Measurements from ENCODE around the gene SHROOM1. TPM values are rescaled to one million over a fixed set of nuclear protein-coding genes. Genes with fewer than 3 reads are reported as not detected.

Gene SHROOM1
- total and polyA plus RNA-seq, 9 of the 15 experiments (the other 6 are each of a cell fraction or from before 2014, with no cell fraction given) = 0.44 to 26.5 (median 11.9) TPM

DNA sequence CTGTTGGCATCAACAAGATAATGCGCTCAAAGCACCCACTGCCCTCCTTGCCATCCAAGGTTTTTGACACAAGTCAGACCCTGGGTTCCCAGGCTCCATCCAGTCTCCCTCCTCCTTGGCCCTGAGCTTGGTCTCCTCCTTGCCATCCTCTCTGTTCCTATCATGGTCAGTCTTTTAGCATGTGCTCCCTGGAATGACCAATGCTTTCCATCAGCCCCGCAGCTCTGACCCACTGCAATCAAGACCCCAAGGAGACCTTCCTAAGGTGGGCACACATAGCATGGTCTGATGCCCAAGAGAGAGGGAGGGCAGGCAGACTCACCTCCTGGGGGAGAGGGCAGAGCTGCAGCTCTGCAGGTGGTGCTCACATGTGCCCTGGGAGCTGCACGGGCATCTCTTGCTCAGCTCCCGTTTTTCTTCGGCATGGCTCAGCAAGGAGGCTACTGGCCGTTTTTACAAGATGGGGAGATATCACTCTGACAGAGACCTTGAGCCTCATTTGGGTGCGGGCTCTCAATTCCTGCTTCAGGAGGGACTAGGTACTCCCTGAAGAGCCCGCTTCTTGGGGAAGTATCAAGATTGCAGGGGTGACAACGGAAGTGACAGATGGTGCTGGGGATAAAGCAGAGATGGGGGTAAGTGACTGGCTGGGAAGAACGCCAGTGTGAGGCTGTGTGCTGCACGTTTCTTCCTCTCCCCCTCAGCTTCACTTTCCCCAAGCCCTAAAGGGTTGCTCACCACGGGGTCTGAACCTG, 56.7 kb downstream of the SHROOM1 start (continued):
- TF ChIP-seq, protein P1, sequence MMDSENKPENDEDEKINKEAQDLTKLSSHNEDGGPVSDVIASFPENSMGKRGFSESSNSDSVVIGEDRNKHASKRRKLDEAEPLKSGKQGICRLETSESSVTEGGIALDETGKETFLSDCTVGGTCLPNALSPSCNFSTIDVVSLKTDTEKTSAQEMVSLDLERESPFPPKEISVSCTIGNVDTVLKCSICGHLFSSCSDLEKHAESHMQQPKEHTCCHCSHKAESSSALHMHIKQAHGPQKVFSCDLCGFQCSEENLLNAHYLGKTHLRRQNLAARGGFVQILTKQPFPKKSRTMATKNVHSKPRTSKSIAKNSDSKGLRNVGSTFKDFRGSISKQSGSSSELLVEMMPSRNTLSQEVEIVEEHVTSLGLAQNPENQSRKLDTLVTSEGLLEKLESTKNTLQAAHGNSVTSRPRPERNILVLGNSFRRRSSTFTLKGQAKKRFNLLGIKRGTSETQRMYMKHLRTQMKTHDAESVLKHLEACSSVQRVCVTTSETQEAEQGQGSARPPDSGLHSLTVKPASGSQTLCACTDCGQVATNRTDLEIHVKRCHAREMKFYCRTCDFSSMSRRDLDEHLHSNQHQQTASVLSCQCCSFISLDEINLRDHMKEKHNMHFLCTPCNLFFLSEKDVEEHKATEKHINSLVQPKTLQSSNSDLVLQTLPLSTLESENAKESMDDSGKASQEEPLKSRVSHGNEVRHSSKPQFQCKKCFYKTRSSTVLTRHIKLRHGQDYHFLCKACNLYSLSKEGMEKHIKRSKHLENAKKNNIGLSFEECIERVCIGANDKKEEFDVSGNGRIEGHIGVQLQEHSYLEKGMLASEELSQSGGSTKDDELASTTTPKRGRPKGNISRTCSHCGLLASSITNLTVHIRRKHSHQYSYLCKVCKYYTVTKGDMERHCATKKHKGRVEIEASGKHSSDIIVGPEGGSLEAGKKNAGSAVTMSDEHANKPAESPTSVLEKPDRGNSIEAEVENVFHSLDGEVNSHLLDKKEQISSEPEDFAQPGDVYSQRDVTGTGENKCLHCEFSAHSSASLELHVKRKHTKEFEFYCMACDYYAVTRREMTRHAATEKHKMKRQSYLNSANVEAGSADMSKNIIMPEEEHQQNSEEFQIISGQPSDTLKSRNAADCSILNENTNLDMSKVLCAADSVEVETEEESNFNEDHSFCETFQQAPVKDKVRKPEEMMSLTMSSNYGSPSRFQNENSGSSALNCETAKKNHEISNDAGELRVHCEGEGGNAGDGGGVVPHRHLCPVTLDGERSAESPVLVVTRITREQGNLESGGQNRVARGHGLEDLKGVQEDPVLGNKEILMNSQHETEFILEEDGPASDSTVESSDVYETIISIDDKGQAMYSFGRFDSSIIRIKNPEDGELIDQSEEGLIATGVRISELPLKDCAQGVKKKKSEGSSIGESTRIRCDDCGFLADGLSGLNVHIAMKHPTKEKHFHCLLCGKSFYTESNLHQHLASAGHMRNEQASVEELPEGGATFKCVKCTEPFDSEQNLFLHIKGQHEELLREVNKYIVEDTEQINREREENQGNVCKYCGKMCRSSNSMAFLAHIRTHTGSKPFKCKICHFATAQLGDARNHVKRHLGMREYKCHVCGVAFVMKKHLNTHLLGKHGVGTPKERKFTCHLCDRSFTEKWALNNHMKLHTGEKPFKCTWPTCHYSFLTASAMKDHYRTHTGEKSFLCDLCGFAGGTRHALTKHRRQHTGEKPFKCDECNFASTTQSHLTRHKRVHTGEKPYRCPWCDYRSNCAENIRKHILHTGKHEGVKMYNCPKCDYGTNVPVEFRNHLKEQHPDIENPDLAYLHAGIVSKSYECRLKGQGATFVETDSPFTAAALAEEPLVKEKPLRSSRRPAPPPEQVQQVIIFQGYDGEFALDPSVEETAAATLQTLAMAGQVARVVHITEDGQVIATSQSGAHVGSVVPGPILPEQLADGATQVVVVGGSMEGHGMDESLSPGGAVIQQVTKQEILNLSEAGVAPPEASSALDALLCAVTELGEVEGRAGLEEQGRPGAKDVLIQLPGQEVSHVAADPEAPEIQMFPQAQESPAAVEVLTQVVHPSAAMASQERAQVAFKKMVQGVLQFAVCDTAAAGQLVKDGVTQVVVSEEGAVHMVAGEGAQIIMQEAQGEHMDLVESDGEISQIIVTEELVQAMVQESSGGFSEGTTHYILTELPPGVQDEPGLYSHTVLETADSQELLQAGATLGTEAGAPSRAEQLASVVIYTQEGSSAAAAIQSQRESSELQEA (IDR thresholded peaks at IDR 0.05; ENCODE audit: low read depth) = no peak
- TF ChIP-seq MECOM (CRISPR knock-in tag; IDR thresholded peaks at IDR 0.05) (no peak), STAG1 (CRISPR knock-in tag; IDR thresholded peaks at IDR 0.05; ENCODE audit: borderline replicate concordance) (no peak), SAP30 (IDR thresholded peaks at IDR 0.05; ENCODE audit: borderline replicate concordance, insufficient read depth, low read depth, low read length, poor library complexity, severe bottlenecking) (no peak), ARID1B (IDR thresholded peaks at IDR 0.05) (peak; percentile 85), EWSR1 (IDR thresholded peaks at IDR 0.05; ENCODE audit: borderline replicate concordance, low read depth, partially characterized antibody) (no peak), FOXA1 (IDR thresholded peaks at IDR 0.05; ENCODE audit: borderline replicate concordance) (no peak), C11orf30 (IDR thresholded peaks at IDR 0.05; ENCODE audit: low read depth) (no peak), U2AF2 (optimal IDR thresholded peaks at IDR 0.05; ENCODE audit: low read depth, low read length) (no peak), MEIS2 (IDR thresholded peaks at IDR 0.05; ENCODE audit: partially characterized antibody) (peak; percentile 64), SIN3B (IDR thresholded peaks at IDR 0.05; ENCODE audit: low read depth) (no peak), HMG20A (CRISPR knock-in tag; conservative IDR thresholded peaks at IDR 0.05) (no peak)
- TF ChIP-seq, protein P2, sequence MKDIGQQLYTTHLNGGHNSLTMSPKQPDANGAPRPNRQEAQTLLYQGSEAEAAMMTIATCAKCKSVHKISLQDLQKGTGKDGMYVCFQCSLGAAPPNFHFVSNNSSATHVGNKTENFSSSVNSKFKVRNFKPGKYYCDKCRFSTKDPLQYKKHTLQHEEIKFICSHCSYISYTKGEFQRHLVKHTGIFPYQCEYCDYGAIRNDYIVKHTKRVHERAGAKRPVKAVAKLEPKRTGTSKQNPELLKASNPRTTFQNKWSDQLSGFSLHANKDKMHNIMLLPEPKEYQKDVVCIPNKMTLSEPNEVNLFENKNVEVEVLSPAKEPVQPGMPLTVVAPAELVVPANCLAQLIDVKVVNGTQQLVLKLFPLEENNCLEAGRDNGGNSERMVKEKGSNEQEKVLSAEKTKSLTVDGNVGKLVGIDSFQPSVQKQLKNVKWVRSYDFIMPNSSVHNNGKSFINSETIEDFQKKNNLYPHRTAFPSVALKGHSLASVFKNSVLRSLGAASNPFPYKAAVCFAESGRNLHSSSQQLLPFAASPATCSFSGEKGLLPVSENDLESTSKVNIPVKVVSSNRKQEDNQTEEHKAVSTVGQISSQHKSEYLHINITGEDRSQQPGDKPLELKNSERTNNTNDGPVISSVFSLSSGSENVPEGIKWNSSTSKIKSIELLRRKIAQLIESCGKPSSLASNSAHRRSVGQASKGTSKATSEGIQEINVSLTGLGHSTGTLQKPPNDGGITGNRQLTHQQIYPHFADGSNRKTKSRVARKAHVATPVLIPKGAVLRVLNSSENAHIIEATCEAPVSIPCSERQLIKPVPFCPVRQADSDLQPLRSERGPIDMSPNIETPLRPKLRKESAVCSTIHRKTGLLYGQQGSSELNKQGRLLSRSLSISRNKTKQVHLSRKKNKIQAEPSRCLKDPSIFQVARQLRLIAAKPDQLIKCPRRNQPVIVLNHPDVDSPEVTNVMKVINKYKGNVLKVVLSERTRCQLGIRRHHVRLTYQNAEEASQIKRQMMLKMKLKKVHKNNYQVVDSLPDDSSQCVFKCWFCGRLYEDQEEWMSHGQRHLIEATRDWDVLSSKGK (CRISPR knock-in tag; IDR thresholded peaks at IDR 0.05) = no peak

Measured in K562 (cell line).